Measurements from ENCODE around the gene CUTA.

- TF ChIP-seq, protein P1, sequence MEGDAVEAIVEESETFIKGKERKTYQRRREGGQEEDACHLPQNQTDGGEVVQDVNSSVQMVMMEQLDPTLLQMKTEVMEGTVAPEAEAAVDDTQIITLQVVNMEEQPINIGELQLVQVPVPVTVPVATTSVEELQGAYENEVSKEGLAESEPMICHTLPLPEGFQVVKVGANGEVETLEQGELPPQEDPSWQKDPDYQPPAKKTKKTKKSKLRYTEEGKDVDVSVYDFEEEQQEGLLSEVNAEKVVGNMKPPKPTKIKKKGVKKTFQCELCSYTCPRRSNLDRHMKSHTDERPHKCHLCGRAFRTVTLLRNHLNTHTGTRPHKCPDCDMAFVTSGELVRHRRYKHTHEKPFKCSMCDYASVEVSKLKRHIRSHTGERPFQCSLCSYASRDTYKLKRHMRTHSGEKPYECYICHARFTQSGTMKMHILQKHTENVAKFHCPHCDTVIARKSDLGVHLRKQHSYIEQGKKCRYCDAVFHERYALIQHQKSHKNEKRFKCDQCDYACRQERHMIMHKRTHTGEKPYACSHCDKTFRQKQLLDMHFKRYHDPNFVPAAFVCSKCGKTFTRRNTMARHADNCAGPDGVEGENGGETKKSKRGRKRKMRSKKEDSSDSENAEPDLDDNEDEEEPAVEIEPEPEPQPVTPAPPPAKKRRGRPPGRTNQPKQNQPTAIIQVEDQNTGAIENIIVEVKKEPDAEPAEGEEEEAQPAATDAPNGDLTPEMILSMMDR (conservative IDR thresholded peaks at IDR 0.05; ENCODE audit: low read length), result no peak
- TF ChIP-seq EZH2phosphoT487 (IDR thresholded peaks at IDR 0.05; ENCODE audit: borderline replicate concordance), result no peak
These were observed 27.1 kb downstream of the CUTA start for GRCh38 chr6:33390767-33391277.
